Smooth muscle cell (in vitro differentiated cells): ENCODE data around the gene HSD3B7. TPM values are rescaled to one million over a fixed set of nuclear protein-coding genes. Genes with fewer than 3 reads are reported as not detected.

Experiments
- DNase-seq: peaks from one replicate; lab custom pipeline; 2025; ENCODE audit not compliant: unreplicated experiment; lab: John Stamatoyannopoulos, UW
- H2AFZ ChIP-seq: fragments of 200-600 bp; sonication (generic); 2 replicates; pipeline ENCODE4 v1.6.0; 2016; ENCODE audit warnings: antibody characterized with exemption, low read depth, mild to moderate bottlenecking
- H3F3A ChIP-seq: fragments of 200-600 bp; sonication (generic); 2 replicates; pipeline ENCODE4 v1.6.0; 2017; ENCODE audit warnings: antibody characterized with exemption, low read depth
- H3K27ac ChIP-seq: fragments of 200-600 bp; sonication (generic); 2 replicates; pipeline ENCODE4 v1.5.1; 2016; ENCODE audit warnings: low read depth, mild to moderate bottlenecking
- H3K27me3 ChIP-seq: fragments of 200-600 bp; sonication (generic); 2 replicates; pipeline ENCODE4 v1.6.1; 2016; ENCODE audit warnings: low read depth, mild to moderate bottlenecking
- H3K36me3 ChIP-seq: fragments of 200-600 bp; sonication (generic); 2 replicates; pipeline ENCODE4 v1.5.1; 2016; ENCODE audit warnings: low read depth
- H3K4me1 ChIP-seq: fragments of 200-600 bp; sonication (generic); 2 replicates; pipeline ENCODE4 v1.5.1; 2016; ENCODE audit warnings: low read depth
- H3K4me2 ChIP-seq: fragments of 200-600 bp; sonication (generic); 2 replicates; pipeline ENCODE4 v1.6.0; 2016; ENCODE audit warnings: mild to moderate bottlenecking
- H3K4me3 ChIP-seq: fragments of 200-600 bp; sonication (generic); 2 replicates; pipeline ENCODE4 v1.5.1; 2016; ENCODE audit warnings: mild to moderate bottlenecking
- H3K79me2 ChIP-seq: fragments of 200-600 bp; sonication (generic); 2 replicates; pipeline ENCODE4 v1.6.0; 2016; ENCODE audit warnings: low read depth, mild to moderate bottlenecking
- H3K9ac ChIP-seq: fragments of 200-600 bp; sonication (generic); 2 replicates; pipeline ENCODE4 v1.6.0; 2016; ENCODE audit warnings: low read depth
- H3K9me3 ChIP-seq: fragments of 200-600 bp; sonication (generic); replicated peaks from 2 replicates; pipeline ENCODE4 v1.5.1; 2016; ENCODE audit warnings: low read depth
- H4K20me1 ChIP-seq: fragments of 200-600 bp; sonication (generic); 2 replicates; pipeline ENCODE4 v1.6.0; 2016; ENCODE audit warnings: low read depth
- WGBS: methylation state at CpG from one replicate; pipeline ENCODE4 v1.1.7; 2016; ENCODE audit warnings: low lambda C conversion rate; 5-methylcytosine and 5-hydroxymethylcytosine counted together
- polyA plus RNA-seq: library from polyadenylated mRNA; unstranded; fragments of >200 nt; fragmentation: Nextera tagmentation; extraction: Ambion mirVana; gene quantifications from 2 replicates; pipeline ENCODE4 v1.2.1, GENCODE V29; 2016
- total RNA-seq: library from RNA; depleted of rRNA; stranded (reverse); fragments of >200 nt; gene quantifications from 2 replicates; pipeline ENCODE4 v1.2.3, GENCODE V29; 2014
- TF ChIP-seq, protein P1 (sequence below): fragments of 200-600 bp; sonication (generic); IDR thresholded peaks from 2 replicates; pipeline ENCODE4 v1.5.1; 2017; ENCODE audit warnings: borderline replicate concordance, mild to moderate bottlenecking, antibody characterized with exemption; ENCODE audit not compliant: insufficient read depth, poor library complexity, severe bottlenecking

Gene HSD3B7
- total and polyA plus RNA-seq, 2 experiments from 2014 or later, result 10.8 to 15.5 TPM

DNA sequence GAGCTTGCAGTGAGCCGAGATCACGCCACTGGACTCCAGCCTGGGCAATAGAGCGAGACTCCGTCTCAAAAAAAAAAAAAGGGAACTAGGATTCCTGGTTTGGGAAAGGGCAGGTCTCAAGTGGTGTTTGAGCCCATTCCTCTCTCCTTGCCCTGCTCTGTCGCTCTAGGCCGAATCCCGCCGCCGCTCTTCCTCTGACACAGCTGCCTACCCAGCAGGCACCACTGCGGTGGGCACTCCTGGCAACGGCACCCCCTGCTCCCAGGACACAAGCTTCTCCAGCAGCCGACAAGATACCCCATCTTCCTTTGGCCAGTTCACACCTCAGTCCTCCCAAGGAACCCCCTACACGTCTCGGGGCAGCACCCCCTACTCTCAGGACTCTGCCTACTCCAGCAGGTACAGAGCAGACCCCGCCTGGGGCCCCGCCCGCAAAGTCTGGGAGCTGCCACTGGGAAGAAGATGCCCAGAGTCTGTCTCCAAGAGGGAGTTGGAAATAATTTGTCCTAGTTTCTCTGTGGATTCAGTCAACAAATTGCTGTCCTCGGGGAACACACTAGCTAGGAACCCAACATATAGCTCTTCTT lies 21.0 kb upstream of the HSD3B7 start:
- H3K79me2 ChIP-seq, result peaks cover 3% of the 10 kb centered on the region
- no peaks in the 10 kb centered on the region for H3K27me3 ChIP-seq
- no peaks in the 10 kb centered on the region for H3K9me3 ChIP-seq
- TF ChIP-seq, protein P1, sequence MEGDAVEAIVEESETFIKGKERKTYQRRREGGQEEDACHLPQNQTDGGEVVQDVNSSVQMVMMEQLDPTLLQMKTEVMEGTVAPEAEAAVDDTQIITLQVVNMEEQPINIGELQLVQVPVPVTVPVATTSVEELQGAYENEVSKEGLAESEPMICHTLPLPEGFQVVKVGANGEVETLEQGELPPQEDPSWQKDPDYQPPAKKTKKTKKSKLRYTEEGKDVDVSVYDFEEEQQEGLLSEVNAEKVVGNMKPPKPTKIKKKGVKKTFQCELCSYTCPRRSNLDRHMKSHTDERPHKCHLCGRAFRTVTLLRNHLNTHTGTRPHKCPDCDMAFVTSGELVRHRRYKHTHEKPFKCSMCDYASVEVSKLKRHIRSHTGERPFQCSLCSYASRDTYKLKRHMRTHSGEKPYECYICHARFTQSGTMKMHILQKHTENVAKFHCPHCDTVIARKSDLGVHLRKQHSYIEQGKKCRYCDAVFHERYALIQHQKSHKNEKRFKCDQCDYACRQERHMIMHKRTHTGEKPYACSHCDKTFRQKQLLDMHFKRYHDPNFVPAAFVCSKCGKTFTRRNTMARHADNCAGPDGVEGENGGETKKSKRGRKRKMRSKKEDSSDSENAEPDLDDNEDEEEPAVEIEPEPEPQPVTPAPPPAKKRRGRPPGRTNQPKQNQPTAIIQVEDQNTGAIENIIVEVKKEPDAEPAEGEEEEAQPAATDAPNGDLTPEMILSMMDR, result no peak
- WGBS, result 97% methylated on average over 18 of the region's 18 CpGs
- no peaks in the 10 kb centered on the region for H3F3A ChIP-seq
- no peak overlapping the region for H2AFZ ChIP-seq
- no peak overlapping the region for H3K4me3 ChIP-seq
- H3K27ac ChIP-seq, result no peak overlapping the region
- no peaks in the 10 kb centered on the region for H3K4me1 ChIP-seq
- H3K4me2 ChIP-seq, result no peak overlapping the region
- peaks cover 3% of the 10 kb centered on the region for H4K20me1 ChIP-seq
- no peak for DNase-seq
- H3K36me3 ChIP-seq, result no peaks in the 10 kb centered on the region
- no peak overlapping the region for H3K9ac ChIP-seq

DNA sequence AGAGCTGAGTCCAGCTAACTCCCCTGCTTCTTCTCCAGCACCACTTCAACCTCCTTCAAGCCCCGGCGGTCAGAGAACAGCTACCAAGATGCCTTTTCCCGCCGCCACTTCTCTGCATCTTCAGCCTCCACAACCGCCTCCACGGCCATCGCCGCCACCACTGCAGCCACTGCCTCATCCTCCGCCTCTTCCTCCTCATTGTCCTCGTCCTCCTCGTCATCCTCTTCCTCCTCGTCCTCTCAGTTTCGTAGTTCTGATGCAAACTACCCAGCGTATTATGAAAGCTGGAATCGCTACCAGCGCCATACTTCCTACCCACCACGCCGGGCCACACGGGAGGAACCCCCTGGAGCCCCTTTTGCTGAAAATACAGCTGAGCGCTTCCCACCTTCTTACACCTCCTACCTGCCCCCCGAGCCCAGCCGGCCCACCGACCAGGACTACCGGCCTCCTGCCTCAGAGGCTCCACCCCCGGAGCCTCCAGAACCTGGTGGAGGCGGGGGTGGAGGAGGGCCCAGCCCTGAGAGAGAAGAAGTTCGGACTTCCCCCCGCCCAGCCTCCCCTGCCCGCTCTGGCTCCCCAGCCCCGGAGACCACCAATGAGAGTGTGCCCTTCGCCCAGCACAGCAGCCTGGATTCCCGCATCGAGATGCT lies 20.3 kb upstream of the HSD3B7 start:
- no peaks in the 10 kb centered on the region for H4K20me1 ChIP-seq
- no peaks in the 10 kb centered on the region for H3F3A ChIP-seq
- H2AFZ ChIP-seq, result no peak overlapping the region
- H3K27me3 ChIP-seq, result no peaks in the 10 kb centered on the region
- TF ChIP-seq, protein P1, result no peak
- WGBS, result 97% methylated on average over 28 of the region's 33 CpGs
- H3K4me2 ChIP-seq, result no peak overlapping the region
- no peaks in the 10 kb centered on the region for H3K36me3 ChIP-seq
- H3K9ac ChIP-seq, result no peak overlapping the region
- no peak for DNase-seq
- no peak overlapping the region for H3K27ac ChIP-seq
- no peak overlapping the region for H3K4me3 ChIP-seq
- no peaks in the 10 kb centered on the region for H3K79me2 ChIP-seq
- H3K9me3 ChIP-seq, result no peaks in the 10 kb centered on the region
- H3K4me1 ChIP-seq, result no peaks in the 10 kb centered on the region

DNA sequence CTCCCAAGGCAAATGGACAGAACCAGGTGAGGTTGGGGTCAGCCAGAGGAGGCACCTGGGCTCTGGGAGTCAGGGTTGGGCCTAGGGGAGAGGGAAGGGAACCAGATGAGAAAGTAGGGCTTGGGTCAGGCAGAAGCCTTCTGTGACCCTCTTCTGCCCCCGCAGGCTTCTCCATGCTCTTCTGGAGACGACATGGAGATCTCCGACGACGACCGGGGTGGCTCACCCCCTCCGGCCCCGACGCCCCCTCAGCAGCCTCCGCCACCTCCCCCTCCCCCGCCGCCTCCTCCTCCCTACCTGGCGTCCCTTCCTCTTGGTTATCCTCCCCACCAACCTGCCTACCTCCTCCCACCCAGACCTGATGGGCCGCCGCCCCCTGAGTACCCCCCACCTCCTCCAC lies 19.6 kb upstream of the HSD3B7 start:
- H4K20me1 ChIP-seq, result no peaks in the 10 kb centered on the region
- no peaks in the 10 kb centered on the region for H3F3A ChIP-seq
- H2AFZ ChIP-seq, result no peak overlapping the region
- TF ChIP-seq, protein P1, result no peak
- no peaks in the 10 kb centered on the region for H3K79me2 ChIP-seq
- no peak for DNase-seq
- H3K4me3 ChIP-seq, result no peak overlapping the region
- H3K36me3 ChIP-seq, result peaks cover under 1% of the 10 kb centered on the region
- no peak overlapping the region for H3K27ac ChIP-seq
- H3K9me3 ChIP-seq, result no peaks in the 10 kb centered on the region
- no peaks in the 10 kb centered on the region for H3K27me3 ChIP-seq
- 100% methylated on average over 1 of the region's 15 CpGs for WGBS
- H3K4me1 ChIP-seq, result no peaks in the 10 kb centered on the region
- no peak overlapping the region for H3K9ac ChIP-seq
- no peak overlapping the region for H3K4me2 ChIP-seq

DNA sequence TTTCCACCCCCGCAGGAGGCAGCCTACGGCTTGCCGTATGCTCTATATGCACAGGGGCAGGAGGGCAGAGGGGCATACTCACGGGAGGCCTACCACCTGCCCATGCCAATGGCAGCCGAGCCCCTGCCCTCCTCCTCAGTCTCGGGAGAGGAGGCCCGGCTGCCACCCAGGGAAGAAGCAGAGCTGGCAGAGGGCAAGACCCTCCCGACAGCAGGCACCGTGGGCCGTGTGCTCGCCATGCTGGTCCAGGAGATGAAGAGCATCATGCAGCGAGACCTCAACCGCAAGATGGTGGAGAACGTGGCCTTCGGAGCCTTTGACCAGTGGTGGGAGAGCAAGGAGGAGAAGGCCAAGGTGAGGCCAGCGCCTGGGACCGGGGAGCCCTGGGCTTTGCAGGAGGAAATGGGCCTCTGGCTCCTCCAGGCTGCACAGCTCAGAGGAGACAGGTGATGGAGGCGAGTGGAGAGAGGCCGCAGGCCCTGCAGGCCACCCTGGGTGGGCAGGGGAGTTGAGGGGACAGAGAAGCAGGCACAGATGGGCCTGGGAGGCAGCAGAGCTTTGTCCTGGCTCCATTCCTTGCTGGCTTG lies 18.9 kb upstream of the HSD3B7 start:
- H3K36me3 ChIP-seq, result peaks cover 8% of the 10 kb centered on the region
- TF ChIP-seq, protein P1, result no peak
- DNase-seq, result no peak
- no peak overlapping the region for H3K9ac ChIP-seq
- H3K9me3 ChIP-seq, result no peaks in the 10 kb centered on the region
- H3K27ac ChIP-seq, result no peak overlapping the region
- no peaks in the 10 kb centered on the region for H3F3A ChIP-seq
- H4K20me1 ChIP-seq, result no peaks in the 10 kb centered on the region
- 98% methylated on average over 19 of the region's 19 CpGs for WGBS
- no peaks in the 10 kb centered on the region for H3K79me2 ChIP-seq
- no peak overlapping the region for H3K4me2 ChIP-seq
- no peaks in the 10 kb centered on the region for H3K27me3 ChIP-seq
- H3K4me1 ChIP-seq, result no peaks in the 10 kb centered on the region
- no peak overlapping the region for H2AFZ ChIP-seq
- H3K4me3 ChIP-seq, result no peak overlapping the region
